CD4-positive, alpha-beta T cell treated with Interleukin-6 for 4 hours (primary cell): ENCODE data around the gene TPST2.
"Not testable (repeated sequence)": the region's sequence is repeated elsewhere in the genome, so short reads cannot be mapped to it uniquely, and the experiment has no call there.

Source experiments
- DNase-seq: peaks from one replicate; pipeline ENCODE4 v3.0.0-alpha.2; 2020; ENCODE audit warnings: mixed read lengths

TPST2 gene

DNA sequence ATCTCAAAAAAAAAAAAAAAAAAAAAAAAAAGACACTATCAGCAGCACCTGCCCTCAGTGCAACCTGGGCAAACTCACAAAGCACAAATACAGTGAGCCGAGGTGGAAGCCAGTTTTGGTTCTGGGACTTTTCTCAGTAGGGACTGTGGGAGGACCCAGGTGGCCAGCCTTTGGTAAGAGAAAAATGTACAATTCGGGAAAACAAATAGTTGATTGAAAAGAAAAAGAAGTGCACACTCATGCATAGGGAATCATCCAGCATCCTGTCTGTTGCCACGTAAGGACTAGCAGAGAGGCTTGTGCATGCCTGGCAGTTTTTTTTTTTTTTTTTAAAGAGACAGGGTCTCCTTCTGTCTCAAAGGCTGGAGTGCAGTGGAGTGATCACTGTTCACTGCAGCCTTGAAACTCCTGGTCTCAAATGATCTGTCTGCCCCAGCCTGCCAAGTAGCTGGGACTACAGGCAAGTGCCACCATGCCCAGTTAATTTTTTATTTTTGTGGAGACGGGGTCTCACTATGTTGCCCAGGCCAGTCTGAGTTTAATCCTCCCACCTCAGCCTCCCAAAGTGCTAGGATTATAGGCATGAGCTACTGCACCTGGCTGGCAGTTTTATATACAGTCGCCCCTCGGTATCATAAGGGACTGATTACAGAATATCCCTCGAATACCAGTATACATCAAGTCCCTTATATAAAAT, 36.7 kb downstream of the TPST2 start:
- no peak for DNase-seq

DNA sequence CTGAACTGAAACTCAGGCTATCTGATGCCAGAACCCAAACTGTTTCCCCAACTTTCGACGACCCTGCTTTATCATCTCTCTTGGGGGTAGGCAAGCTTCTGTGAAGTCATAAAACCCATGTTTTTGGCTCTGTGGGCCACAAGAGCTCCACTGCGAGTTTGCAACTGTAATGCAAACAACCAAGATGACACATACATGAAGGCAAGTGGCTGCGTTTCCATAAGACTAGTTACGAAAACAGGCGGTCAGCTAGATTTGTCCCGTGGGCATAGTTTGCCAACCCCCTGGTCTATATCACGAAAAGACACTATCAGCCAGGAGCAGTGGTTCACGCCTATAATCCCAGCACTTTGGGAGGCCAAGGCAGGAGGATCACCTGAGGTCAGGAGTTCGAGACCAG, 37.5 kb downstream of the TPST2 start:
- DNase-seq, result no peak

DNA sequence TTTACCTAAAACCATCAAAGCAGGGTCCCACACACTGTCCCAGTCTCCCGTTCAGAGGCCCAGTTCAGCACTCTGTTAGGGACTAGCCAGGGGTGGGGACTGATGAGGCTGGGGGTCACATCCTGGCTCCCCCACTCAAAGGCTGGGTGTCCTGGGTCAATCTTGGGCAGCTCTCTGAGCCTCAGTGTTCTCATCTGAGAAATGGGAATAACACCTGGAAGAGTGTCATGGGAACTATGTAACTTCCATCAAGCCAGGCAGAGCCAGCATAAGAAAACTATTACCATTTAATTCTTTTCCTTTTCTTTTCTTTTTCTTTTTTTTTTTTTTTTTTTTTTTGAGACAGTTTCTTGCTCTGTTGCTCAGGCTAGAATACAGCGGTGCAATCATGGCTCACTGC, 38.4 kb downstream of the TPST2 start:
- DNase-seq, result no peak

DNA sequence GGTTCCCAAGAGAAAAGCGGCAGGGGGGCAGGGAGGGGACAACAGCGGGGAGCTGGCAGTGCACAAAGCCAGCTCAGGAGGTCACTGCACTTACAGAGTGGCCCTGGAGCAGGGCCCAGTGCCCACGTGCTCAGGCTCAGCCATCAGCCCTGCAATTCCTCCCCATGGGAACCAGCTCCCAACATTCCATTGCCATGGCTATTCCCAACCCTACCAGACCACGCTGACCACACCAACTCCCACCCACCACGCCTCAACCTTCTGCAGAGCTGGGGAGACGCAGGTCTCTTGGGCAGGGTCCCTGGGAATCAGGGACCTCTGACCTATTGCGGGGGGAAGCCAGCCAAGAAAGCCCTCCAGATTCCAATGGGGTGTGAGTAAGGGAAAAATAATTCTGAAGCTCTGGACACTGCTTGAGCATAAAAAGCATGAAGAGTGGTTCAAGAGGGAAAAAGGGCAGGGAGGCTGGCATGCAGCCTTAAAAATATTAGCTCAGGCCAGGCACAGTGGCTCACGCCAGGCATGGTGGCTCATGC, 39.4 kb downstream of the TPST2 start:
- no peak for DNase-seq

DNA sequence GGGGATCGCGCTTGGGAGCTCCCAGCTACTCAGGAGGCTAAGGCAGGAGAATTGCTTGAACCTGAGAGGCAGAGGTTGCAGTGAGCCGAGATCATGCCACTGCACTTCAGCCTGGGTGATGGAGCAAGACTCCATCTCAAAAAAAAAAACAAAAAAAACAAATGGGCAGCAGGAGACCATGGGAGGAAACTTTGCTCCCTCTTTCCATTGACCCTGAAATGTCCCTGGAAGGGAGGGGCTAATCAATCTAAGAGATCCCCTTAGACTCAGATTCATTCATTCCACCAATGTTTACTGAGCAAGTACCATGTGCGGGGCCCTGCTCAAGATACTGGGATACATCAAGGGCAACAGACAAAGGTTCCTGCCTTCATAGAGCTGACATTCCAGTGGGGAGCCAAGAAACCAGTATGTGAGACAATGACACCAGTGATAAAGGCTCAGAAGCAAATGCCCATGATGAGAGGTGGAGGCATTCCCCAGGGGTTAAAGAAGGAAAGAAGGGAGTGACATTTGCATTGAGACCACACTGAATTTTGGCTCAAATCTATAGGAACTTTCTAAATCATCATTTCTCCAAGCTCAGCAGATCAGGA, 39.9 kb downstream of the TPST2 start:
- DNase-seq, result no peak

DNA sequence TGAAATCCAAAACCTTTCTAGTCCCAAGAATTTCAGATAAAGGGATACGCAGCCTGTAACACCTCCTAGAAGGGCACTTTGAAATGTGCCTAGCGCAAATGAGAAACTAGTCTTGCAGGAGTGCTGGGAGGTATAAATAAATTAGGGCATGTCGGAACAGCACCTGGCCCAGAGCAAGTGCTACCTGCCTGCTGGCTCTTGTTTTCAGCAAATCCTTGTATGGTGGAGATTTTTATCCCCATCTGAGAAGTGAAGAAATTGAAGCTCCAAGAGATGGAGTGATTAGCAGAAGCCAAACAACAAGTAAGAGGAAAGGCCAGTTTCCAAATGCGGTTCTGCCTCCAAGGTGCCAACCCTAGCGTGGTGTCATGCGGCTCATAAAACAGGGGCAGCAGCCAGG, 40.9 kb downstream of the TPST2 start:
- DNase-seq, result no peak

DNA sequence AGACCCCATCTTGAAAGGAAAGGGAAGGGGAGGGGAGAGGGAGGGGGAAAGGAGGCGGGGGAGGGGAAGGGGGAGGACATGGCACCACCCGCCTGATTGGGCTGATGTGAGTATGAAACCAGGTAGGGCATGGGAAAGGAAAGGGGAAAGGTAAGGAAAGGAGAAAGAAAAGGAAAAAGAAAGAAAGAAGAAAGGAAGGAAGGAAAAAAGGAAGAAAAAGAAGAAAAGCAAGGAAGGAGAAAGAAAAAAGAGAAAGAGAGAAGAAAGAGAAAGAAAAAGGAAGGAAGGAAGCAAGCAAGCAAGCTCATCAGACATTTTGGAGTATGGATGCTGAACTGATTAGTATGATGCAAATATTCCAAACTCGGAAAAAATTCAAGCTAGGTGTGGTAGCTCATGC, 41.6 kb downstream of the TPST2 start:
- no peak for DNase-seq

DNA sequence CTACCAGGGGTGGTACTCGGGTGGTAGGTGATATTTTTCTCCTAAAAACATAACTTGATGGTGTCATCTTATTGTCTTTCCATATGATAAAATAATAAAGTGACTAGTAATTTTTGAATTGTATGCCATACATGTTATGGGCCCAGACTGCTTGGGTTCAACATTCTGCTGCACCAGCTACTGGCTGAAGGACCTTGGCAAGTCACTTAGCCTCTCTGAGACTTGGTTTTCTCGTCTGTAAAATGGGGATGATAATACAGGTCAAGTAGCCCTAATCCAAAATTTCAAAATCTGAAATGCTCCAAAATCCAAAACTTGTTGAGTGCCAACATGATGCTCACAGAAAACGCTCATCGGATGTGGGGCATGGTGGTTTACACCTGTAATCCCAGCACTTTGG, 42.1 kb downstream of the TPST2 start:
- no peak for DNase-seq

DNA sequence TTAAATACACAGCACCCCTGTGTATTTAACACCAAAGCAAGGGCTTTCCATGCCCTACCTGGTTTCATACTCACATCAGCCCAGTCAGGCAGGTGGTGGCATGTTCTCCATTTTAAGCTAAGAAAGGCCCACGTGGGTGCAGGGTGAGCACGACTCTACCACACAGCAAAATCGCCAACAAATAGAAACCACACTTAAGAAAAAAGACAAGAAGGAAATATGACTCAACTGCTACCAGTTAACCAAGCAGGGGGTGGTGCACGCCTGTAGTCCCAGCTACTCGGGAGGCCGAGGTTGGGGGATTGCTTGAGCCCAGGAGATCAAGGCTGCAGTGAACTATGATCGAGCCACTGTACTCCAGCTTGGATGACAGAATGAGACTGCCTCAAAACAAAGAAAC, 42.5 kb downstream of the TPST2 start:
- peak; percentile 44 for DNase-seq

DNA sequence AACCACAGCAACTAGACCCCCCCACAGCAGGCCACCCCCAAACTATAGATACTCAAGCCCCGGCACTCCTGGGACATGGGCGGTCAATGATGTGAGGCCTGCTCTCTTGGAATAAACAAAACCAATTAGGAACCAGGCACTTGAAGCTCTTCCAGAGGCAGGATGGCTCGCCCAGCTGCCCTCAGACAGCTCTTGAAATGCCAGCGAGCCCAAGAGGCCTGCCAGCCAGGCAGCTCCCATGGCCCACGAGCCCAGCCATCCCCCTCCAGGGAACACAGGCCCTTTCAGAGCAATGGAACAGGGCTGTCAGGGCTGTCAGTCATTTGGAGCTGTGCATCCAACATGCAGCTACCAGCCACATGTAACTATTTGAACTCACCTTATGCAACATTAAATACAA, 43.6 kb downstream of the TPST2 start:
- DNase-seq, result no peak

DNA sequence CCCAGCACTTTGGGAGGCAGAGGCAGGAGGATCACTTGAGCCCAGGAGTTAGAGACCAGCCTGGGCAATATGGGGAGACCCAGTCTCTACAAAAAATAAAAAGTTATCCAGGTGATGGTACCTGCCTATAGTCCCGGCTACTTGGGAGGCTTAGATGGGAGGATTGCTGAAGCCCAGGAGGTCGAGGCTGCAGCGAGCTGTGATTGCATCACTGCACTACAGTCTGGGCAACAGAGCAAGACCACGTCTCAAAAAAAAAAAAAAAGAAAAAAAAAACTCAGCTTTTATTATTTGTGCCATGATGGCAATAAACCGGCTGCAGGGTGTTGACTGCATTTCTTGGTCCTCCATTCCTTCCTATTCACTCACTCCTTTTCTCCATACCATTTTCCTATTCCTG, 44.1 kb downstream of the TPST2 start:
- DNase-seq, result no peak

DNA sequence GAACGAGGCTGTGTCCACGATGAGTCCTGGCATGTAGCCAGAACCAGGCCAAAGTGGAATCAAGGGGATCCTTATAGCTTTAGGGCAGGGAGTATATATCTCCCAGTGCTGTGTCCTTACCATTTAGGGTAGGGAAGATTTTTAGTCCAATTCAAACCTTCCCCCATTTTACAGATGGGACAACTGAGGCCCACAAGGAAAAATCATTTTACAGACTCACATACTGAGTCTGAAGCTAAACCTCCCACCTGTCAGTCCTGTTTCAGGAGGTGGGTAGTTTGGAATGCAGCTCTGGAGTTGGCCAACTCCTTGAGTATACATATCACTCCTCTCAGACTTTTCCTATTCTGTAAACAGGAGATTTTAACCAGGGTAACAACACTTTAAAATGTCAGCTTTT, 44.5 kb downstream of the TPST2 start:
- no peak for DNase-seq

DNA sequence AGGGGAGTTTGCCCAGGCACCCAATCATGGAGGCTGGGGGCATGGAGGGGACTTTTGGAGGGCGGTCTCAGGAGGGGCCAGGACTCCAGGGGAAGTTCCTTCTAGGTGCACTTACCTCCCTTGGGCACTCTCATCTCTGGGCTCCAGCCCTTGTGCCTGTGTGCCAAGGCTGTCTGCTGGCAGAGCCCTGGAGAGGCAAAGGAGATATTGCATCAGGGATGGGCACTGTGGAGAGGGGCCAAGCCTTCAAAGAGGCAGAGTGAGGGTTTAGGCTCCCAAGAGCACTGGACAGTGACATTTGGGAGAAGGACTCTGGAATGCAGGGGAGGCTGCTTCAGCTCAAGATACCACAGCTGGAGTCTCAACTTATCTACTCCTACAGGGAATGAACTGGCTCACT, 45.4 kb downstream of the TPST2 start:
- DNase-seq, result no peak

DNA sequence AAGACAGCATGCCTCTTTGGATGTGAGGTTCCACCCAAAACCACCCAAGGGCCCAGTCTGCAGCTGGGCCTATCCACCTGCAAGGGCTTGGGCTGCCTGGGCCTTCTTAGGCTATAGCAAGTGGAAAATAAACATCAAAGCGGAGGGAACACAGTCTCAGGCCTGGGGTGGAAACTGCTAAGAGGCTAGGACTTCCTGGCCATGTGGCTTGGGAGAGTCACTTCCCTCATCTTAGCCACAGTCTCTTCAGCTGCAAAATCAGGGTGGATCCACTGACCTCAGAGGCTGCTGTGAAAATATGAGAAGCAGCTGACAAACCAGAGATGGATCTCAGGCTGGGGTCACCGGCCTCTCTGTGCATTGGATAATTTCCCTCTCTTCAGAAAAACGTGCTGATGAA, 47.1 kb downstream of the TPST2 start:
- no peak for DNase-seq

DNA sequence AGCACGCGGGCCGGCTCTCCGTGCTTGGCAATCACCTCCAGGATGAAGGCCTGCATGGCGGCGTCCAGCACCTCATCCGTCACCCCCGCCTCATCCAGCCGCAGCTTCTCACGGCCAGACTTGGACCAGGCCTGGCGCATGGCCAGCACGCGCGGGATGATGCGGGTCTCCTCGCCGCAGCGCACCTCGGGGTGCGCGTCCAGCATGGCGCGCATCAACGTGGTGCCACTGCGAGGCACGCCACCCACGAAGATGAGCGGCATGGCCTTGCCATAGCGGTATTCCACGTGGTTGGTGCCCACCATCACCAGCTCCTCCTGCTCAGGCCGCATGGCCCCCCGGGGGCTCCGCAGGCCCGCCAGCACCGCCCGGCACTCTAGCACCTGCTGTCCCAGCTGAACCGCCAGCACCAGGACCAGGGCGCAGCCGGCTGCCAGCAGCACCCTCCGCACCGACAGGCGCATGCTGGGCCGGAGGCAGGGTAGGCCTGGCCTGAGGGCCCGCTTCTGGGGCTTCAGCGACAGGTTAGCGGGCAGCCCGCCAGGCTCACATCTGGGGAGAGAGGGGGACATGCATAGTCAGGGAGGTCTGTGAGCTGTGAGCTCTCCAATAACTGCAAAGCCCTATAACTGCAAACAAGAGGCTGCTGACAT, 48.6 kb downstream of the TPST2 start:
- no peak for DNase-seq

DNA sequence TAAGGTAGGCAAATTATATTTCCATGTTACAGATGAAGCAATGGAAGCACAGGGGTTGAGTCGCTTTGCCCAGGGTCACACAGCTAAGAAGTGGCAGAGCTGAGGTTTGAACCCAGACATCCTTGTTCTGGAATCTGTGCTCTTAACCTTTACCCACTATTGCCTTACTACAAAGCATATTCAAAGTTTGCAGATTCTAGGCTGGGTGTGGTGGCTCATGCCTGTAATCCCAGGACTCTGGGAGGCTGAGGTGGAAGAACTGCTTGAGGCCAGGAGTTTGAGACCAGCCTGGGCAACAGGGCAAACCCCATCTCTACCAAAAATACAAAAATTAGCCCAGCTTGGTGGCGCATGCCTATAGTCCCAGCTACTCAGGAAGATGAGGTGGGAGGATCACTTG, 49.8 kb downstream of the TPST2 start:
- no peak for DNase-seq

DNA sequence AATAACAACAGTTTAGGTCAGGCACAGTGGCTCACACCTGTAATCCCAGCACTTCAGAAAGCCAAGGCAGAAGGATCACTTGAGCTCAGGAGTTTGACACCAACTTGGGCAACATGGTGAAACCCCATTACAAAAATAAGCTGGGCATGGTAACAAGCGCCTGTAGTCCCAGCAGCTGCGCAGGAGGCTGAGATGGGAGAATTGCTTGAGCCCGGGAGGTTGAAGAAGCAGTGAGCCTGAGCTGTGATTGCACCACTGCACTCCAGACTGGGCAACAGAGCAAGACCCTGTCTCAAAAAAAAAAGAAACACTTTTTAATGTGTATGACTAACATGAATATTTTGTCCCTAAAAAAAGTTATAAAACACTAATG, 53.2 kb downstream of the TPST2 start:
- DNase-seq, result no peak

DNA sequence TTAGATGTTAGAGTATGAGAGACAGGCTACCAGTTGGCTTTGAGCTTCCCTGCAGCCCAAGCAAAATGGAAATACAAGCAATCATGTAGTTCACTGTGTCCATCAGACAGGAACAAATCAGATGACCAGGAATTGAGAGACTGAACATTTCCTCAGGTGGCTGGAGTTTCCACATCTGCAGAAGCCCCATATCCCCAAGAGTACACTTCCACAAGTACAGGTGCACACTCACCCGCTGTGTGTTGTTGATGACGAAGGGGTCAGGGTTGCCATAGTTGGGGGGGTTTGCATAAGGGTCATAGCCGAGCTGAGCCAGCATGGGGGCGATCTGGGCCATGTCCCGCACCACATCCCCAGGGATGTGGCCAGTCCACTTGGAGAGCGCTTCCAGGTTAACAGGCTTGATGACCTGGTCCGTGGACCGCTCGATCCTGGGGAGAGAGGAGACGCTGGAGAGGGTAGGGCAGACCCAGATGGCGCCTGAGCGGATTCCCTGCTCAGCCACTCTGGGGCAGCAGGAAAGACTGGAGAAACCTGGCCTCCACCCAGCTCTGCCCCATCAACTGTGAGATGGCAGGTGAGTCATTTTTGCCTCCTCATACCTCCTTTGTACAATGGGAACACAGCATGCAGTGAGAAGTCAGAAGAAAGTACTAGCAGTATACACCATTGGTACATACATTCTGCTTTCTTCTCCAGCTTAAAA, 53.7 kb downstream of the TPST2 start:
- DNase-seq, result no peak

DNA sequence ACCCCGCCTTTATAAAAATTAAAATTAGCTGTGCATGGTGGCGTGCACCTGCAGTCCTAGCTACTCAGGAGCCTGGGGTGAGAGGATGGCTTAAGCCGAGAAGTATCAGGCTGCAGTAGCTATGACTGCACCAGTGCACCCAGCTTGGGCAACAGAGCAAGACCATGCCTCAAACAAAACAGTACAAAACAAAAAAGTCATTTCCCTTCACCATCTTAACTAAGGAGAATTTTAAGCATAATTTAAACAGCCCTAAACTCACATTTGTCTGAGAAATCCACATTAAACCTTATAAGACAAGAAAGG, 54.4 kb downstream of the TPST2 start:
- DNase-seq, result no peak

DNA sequence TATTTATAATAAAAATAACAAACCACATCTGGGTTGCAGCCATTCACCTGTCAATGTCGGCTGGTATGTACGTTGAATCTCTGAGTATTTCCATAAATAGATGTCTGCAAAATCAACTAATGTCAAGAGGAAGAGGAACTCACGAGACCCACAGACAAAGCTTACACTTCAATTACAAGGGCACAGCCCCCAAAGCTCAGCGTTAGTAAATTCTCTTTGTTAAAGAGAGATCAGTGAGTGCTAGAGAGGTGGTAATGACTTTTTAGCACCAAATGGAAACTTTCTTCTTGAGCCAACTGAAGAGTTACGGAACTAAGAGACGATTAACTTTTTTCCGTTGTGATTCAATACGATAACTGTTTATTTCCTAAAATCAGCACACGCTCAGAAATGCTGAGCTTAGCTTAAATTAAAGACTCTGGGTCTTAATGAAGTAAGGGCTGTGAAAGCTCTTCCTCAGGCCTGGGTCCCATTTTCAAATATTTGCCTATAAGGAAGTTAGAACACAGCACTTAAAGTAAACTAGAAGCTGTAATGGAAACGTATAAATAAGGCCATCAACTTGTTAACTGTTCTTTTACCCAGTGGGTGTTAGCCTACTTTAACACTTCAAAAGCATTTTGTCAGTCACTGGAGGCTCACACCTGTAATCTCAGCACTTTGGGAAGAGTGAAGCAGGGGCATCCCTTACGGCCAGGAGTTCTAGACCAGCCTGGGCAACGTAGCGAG, 54.9 kb downstream of the TPST2 start:
- no peak for DNase-seq

DNA sequence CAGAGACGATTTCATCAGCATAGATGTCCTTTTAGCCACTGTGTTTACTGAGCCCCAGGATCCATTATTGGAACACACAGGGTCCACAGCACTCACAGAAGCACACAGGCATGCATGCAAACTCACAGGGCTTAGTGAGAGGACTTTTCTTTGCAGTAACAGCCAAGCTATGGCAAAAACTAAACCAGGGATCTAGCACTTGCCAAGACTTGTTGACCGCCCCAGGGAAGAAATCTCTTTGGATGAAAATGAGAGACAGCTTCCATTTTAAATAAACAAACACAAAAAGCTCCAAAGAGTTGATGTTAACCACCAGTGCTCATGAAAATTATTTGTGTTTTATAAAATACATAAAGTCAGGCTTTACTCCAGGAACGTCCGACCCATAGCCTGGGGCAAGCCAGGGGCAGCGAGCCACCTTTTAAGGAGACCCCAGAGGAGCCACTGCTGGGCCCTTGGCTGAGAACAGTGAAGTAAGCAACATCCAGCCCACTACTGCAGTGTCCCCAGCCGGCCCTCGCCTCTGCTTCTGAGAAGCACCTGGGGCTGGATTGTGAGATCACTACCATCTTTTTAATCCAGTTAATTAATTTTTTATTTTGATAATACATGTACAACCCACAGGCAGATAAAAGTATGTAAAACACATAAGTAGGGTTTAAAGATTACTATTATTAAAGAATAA, 55.6 kb downstream of the TPST2 start:
- no peak for DNase-seq

DNA sequence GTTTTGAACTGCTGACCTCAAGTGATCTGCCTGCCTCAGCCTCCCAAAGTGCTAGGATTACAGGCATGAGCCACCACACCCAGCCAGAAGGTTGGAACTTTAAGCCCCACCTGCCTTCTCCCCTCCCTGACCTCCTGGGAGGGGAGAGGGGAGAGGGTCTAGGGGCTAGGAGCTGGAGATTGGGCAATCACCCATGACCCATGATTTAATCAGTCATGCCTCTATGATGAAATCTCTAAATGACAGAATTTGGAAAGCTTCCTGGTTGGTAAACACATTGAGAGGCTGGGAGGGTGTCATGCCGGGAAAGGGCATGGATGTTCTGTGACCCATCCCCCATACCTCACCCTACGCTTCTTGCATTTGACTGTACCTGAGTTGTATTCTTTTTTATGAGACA, 60.6 kb downstream of the TPST2 start:
- DNase-seq, result no peak

DNA sequence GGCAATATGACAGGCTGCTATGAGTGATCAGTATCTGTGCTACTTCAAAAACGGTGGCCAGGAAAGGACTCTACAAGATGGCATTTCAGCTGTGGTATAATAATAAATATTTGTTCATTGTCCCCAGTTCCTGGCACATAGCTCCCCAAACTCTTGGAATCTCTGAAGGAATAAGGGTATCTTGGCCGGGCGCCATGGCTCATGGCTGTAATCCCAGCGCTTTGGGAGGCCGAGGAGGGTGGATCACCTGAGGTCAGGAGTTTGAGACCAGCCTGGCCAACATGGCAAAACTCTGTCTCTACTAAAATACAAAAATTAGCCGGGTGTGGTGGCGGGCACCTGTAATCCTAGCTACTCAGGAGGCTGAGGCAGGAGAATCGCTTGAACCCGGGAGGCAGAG, 61.4 kb downstream of the TPST2 start:
- DNase-seq, result not testable (repeated sequence)
